GM21825 (cell line): ENCODE measurements around the gene MTHFSD.

Source experiments
- ATAC-seq: cut with Tn5 transposase; IDR thresholded peaks from one replicate; pipeline ENCODE4 v1.9.1; 2021; ENCODE audit warnings: mild to moderate bottlenecking, moderate library complexity; ENCODE audit not compliant: unreplicated experiment

MTHFSD gene

GRCh38 chr16:86584726-86585721, 30.0 kb upstream of the MTHFSD start:
- no peak for ATAC-seq

- ATAC-seq, result no peak
Measured at GRCh38 chr16:86584071-86584685, 29.1 kb upstream of the MTHFSD start.

GRCh38 chr16:86581458-86581857, 26.4 kb upstream of the MTHFSD start:
- ATAC-seq, result no peak

- no peak for ATAC-seq
Measured at GRCh38 chr16:86580791-86581170, 25.7 kb upstream of the MTHFSD start.

- no peak for ATAC-seq
Measured at GRCh38 chr16:86580063-86580790, 25.2 kb upstream of the MTHFSD start.

- ATAC-seq, result no peak
Measured at GRCh38 chr16:86579268-86580062, 24.4 kb upstream of the MTHFSD start.

GRCh38 chr16:86578611-86579267, 23.7 kb upstream of the MTHFSD start:
- no peak for ATAC-seq

GRCh38 chr16:86578061-86578599, 23.1 kb upstream of the MTHFSD start, which contains the start of gene FOXL1:
Gene FOXL1, plus strand, starts transcription at chr16:86578549. Its CDS starts 175 bp downstream, at chr16:86578724.
- no peak for ATAC-seq

GRCh38 chr16:86577314-86577971, 22.4 kb upstream of the MTHFSD start:
- no peak for ATAC-seq

- no peak for ATAC-seq
Measured at GRCh38 chr16:86576591-86577313, 21.7 kb upstream of the MTHFSD start.

GRCh38 chr16:86575754-86576557, 20.9 kb upstream of the MTHFSD start:
- no peak for ATAC-seq

GRCh38 chr16:86575095-86575685, 20.2 kb upstream of the MTHFSD start:
- ATAC-seq, result no peak

- no peak for ATAC-seq
Measured at GRCh38 chr16:86574646-86575045, 19.6 kb upstream of the MTHFSD start.

- ATAC-seq, result no peak
Measured at GRCh38 chr16:86573646-86574508, 18.8 kb upstream of the MTHFSD start.

GRCh38 chr16:86573215-86573614, 18.2 kb upstream of the MTHFSD start:
- no peak for ATAC-seq

- ATAC-seq, result no peak
Measured at GRCh38 chr16:86572606-86573005, 17.6 kb upstream of the MTHFSD start.
